BJ (cell line): ENCODE measurements around the gene PDHB. TPM values are rescaled to one million over a fixed set of nuclear protein-coding genes. Genes with fewer than 3 reads are reported as not detected.

Experiments used
- CTCF ChIA-PET: fragments of 350-600 bp; formaldehyde crosslinking; extraction: SDS; loops from one replicate; lab custom pipeline; 2021; ENCODE audit warnings: antibody characterized with exemption, inconsistent platforms; lab: Yijun Ruan, JAX
- POLR2A ChIA-PET: fragments of 300-600 bp; sonication (Branson Sonifier 250); formaldehyde crosslinking; extraction: SDS; loops from one replicate; lab custom pipeline; 2021; ENCODE audit warnings: antibody characterized with exemption; lab: Charles Lee
- DNase-seq: peaks from one replicate; pipeline ENCODE4 v3.0.0-alpha.2; 2011; ENCODE audit warnings: low read depth
- H3K27me3 ChIP-seq: 2 replicates; pipeline ENCODE4 v1.6.0; 2011; ENCODE audit warnings: low read length; ENCODE audit not compliant: control insufficient read depth, insufficient read depth
- H3K36me3 ChIP-seq: 2 replicates; pipeline ENCODE4 v1.5.1; 2011; ENCODE audit warnings: low read length; ENCODE audit not compliant: control insufficient read depth, insufficient read depth
- H3K4me3 ChIP-seq: 2 replicates; pipeline ENCODE4 v1.5.1; 2011; ENCODE audit warnings: low read depth, mild to moderate bottlenecking, control low read depth, low read length
- CTCF ChIP-seq: IDR thresholded peaks from 2 replicates; pipeline ENCODE4 v1.5.1; 2011; ENCODE audit warnings: low read depth, mild to moderate bottlenecking, control low read depth, inconsistent platforms, low read length, moderate library complexity; ENCODE audit not compliant: insufficient read depth
- polyA plus RNA-seq: library from polyadenylated mRNA; depleted of rRNA; stranded (reverse); fragments of >200 nt; gene quantifications from 2 replicates; pipeline ENCODE4 v1.2.3, GENCODE V29; 2011

The PDHB gene
- polyA plus RNA-seq, 1 experiment, result 86.1 TPM

GRCh38 chr3:58427661-58428361, 5.8 kb downstream of the PDHB start:
- Histone ChIP-seq H3K4me3 (no peak overlapping the region), H3K36me3 (peaks cover 13% of the 10 kb centered on the region), H3K27me3 (no peaks in the 10 kb centered on the region)
- CTCF ChIA-PET, result interaction anchor here (1.4 to 3.0 kb wide), 2 partner anchors 7 to 12 kb away, joined by 5 to 7 read pairs; no protein-coding TSS in a partner anchor
- no peak for DNase-seq
- no peak for TF ChIP-seq CTCF
- POLR2A ChIA-PET, result no interaction called here

GRCh38 chr3:58425782-58426181, 7.8 kb downstream of the PDHB start:
- ChIA-PET POLR2A (no interaction called here), CTCF (interaction anchor here (0.6 to 3.2 kb wide), 8 partner anchors 9 to 205 kb away, joined by 3 to 10 read pairs (median 3); partner anchors contain the start of genes ACOX2 and PXK)
- no peak for TF ChIP-seq CTCF
- no peak for DNase-seq
- Histone ChIP-seq H3K27me3 (no peaks in the 10 kb centered on the region), H3K36me3 (peaks cover 16% of the 10 kb centered on the region), H3K4me3 (no peak overlapping the region)

- no peak for DNase-seq
- Histone ChIP-seq H3K36me3 (peaks cover 13% of the 10 kb centered on the region), H3K27me3 (no peaks in the 10 kb centered on the region), H3K4me3 (no peak overlapping the region)
- no peak for TF ChIP-seq CTCF
- POLR2A ChIA-PET, result interaction anchor here (0.6 kb wide), 1 partner anchor 72 kb away, joined by 3 read pairs; no protein-coding TSS in a partner anchor
- CTCF ChIA-PET, result interaction anchor here (0.8 to 3.2 kb wide), 4 partner anchors 9 to 113 kb away, joined by 3 to 10 read pairs (median 4); partner anchors contain the start of genes ACOX2, PDHB and PXK
Measured at GRCh38 chr3:58424613-58425012, 9.0 kb downstream of the PDHB start.

GRCh38 chr3:58422756-58423325, 10.8 kb downstream of the PDHB start:
- Histone ChIP-seq H3K36me3 (peaks cover 12% of the 10 kb centered on the region), H3K4me3 (no peak overlapping the region), H3K27me3 (no peaks in the 10 kb centered on the region)
- DNase-seq, result no peak
- CTCF ChIA-PET, result interaction anchor here (1.2 to 1.8 kb wide), 3 partner anchors 69 to 102 kb away, joined by 3 to 6 read pairs (median 4); partner anchors contain the start of gene KCTD6
- TF ChIP-seq CTCF, result peak; percentile 42
- POLR2A ChIA-PET, result no interaction called here

GRCh38 chr3:58421004-58421403, 12.6 kb downstream of the PDHB start:
- Histone ChIP-seq H3K4me3 (no peak overlapping the region), H3K36me3 (peaks cover 14% of the 10 kb centered on the region), H3K27me3 (no peaks in the 10 kb centered on the region)
- ChIA-PET POLR2A (no interaction called here), CTCF (interaction anchor here (1.3 to 2.0 kb wide), 5 partner anchors 9 to 115 kb away, joined by 3 to 7 read pairs (median 6); partner anchors contain the start of genes HTD2, KCTD6 and RPP14)
- no peak for DNase-seq
- no peak for TF ChIP-seq CTCF
